WTC11 (cell line): ENCODE data around the gene PIWIL4.

Experiments
- CREM ChIP-seq: sonication (generic); formaldehyde crosslinking; IDR thresholded peaks from 2 replicates; pipeline ENCODE4 v1.8.1; 2022; ENCODE audit warnings: mild to moderate bottlenecking, missing genetic modification reagents, moderate library complexity
- ELF4 ChIP-seq: sonication (generic); formaldehyde crosslinking; IDR thresholded peaks from 2 replicates; pipeline ENCODE4 v1.8.1; 2022; ENCODE audit warnings: low read depth, mild to moderate bottlenecking, moderate library complexity, missing genetic modification reagents
- GTF2I ChIP-seq: fragments of 250-450 bp; sonication (Bioruptor Pico); conservative IDR thresholded peaks from 2 replicates; pipeline ENCODE4 v1.4.0; 2021; ENCODE audit warnings: mild to moderate bottlenecking
- NFE2L1 ChIP-seq: sonication (generic); formaldehyde crosslinking; IDR thresholded peaks from 2 replicates; pipeline ENCODE4 v1.8.1; 2023; ENCODE audit warnings: missing genetic modification reagents
- NR3C1 ChIP-seq: sonication (generic); formaldehyde crosslinking; conservative IDR thresholded peaks from 2 replicates; pipeline ENCODE4 v1.8.1; 2023; ENCODE audit warnings: low read depth, mild to moderate bottlenecking, missing genetic modification reagents
- SMAD3 ChIP-seq: sonication (generic); formaldehyde crosslinking; IDR thresholded peaks from 2 replicates; pipeline ENCODE4 v1.8.0; 2022; ENCODE audit warnings: missing genetic modification reagents, mild to moderate bottlenecking, borderline replicate concordance
- SP1 ChIP-seq: sonication (generic); formaldehyde crosslinking; conservative IDR thresholded peaks from 2 replicates; pipeline ENCODE4 v1.8.1; 2022; ENCODE audit warnings: missing genetic modification reagents
- TF ChIP-seq, protein P1 (sequence below): fragments of 200-600 bp; IDR thresholded peaks from 2 replicates; pipeline ENCODE4 v1.8.0; 2022; ENCODE audit warnings: antibody characterized with exemption
- TF ChIP-seq, protein P2 (sequence below): sonication (generic); formaldehyde crosslinking; IDR thresholded peaks from 2 replicates; pipeline ENCODE4 v1.8.1; 2022; ENCODE audit warnings: low read depth, mild to moderate bottlenecking, moderate library complexity, missing genetic modification reagents, borderline replicate concordance
- TF ChIP-seq, protein P3 (sequence below): sonication (generic); formaldehyde crosslinking; IDR thresholded peaks from 2 replicates; pipeline ENCODE4 v1.8.0; 2022; ENCODE audit warnings: mild to moderate bottlenecking, missing genetic modification reagents
- TF ChIP-seq, protein P4 (sequence below): sonication (generic); formaldehyde crosslinking; IDR thresholded peaks from 2 replicates; pipeline ENCODE4 v1.8.0; 2022; ENCODE audit warnings: mild to moderate bottlenecking, missing genetic modification reagents

GRCh38 chr11:94533696-94534630 lies 33.2 kb upstream of the PIWIL4 start:
- TF ChIP-seq SP1 (CRISPR knock-in tag) (no peak), SMAD3 (CRISPR knock-in tag) (no peak), NR3C1 (CRISPR knock-in tag) (no peak), ELF4 (CRISPR knock-in tag) (no peak), GTF2I (no peak), CREM (CRISPR knock-in tag) (no peak), NFE2L1 (no peak)
- TF ChIP-seq, protein P1, sequence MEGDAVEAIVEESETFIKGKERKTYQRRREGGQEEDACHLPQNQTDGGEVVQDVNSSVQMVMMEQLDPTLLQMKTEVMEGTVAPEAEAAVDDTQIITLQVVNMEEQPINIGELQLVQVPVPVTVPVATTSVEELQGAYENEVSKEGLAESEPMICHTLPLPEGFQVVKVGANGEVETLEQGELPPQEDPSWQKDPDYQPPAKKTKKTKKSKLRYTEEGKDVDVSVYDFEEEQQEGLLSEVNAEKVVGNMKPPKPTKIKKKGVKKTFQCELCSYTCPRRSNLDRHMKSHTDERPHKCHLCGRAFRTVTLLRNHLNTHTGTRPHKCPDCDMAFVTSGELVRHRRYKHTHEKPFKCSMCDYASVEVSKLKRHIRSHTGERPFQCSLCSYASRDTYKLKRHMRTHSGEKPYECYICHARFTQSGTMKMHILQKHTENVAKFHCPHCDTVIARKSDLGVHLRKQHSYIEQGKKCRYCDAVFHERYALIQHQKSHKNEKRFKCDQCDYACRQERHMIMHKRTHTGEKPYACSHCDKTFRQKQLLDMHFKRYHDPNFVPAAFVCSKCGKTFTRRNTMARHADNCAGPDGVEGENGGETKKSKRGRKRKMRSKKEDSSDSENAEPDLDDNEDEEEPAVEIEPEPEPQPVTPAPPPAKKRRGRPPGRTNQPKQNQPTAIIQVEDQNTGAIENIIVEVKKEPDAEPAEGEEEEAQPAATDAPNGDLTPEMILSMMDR: no peak
- TF ChIP-seq, protein P2, sequence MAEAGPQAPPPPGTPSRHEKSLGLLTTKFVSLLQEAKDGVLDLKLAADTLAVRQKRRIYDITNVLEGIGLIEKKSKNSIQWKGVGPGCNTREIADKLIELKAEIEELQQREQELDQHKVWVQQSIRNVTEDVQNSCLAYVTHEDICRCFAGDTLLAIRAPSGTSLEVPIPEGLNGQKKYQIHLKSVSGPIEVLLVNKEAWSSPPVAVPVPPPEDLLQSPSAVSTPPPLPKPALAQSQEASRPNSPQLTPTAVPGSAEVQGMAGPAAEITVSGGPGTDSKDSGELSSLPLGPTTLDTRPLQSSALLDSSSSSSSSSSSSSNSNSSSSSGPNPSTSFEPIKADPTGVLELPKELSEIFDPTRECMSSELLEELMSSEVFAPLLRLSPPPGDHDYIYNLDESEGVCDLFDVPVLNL (CRISPR knock-in tag): no peak
- TF ChIP-seq, protein P3, sequence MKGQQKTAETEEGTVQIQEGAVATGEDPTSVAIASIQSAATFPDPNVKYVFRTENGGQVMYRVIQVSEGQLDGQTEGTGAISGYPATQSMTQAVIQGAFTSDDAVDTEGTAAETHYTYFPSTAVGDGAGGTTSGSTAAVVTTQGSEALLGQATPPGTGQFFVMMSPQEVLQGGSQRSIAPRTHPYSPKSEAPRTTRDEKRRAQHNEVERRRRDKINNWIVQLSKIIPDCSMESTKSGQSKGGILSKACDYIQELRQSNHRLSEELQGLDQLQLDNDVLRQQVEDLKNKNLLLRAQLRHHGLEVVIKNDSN (CRISPR knock-in tag): no peak
- TF ChIP-seq, protein P4, sequence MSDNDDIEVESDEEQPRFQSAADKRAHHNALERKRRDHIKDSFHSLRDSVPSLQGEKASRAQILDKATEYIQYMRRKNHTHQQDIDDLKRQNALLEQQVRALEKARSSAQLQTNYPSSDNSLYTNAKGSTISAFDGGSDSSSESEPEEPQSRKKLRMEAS: no peak
